GM18511 (cell line): ENCODE results near the gene SLBP.
"Not testable (repeated sequence)": the region's sequence is repeated elsewhere in the genome, so short reads cannot be mapped to it uniquely, and the experiment has no call there.

Source experiments
- ATAC-seq: cut with Tn5 transposase; IDR thresholded peaks from one replicate; pipeline ENCODE4 v1.9.1; 2021; ENCODE audit warnings: mild to moderate bottlenecking, moderate library complexity; ENCODE audit not compliant: unreplicated experiment

SLBP gene

DNA sequence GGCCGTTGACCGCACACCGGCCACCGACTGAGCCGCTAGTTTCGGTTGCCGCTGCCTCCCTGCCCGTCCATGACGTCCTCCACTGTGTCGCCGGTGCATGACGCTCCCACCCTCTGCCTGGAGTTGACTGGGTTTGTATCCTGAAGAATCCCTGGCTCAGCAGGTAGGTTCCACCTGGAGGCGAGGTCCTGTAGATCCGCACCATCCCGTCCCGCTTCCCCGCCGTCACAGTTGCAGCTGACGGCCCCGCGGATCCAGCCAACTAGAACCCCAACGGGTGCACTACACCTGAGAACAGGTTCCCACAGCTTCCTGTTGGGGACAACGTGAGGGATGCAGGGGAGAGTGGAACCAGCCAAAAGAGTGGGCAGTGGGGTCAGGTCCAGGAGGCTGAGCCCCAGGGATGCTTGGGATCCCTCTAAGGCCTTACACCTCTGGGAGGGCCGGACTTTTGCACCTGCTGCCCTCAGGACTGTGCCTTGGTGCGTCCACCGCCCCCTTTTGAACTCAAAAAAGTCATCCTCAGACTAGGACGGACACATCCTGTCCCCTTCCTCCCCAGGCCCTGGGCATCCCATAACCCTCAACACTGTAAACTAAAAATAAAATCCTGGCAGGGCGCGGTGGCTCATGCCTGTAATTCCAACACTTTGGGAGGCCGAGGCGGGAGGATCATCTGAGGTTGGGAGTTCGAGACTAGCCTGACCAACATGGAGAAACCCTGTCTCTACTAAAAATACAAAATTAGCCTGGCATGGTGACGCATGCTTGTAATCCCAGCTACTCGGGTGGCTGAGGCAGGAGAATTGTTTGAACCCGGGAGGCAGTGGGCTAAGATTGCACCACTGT lies 1.1 kb upstream of the SLBP start:
- ATAC-seq = peak; percentile 20

DNA sequence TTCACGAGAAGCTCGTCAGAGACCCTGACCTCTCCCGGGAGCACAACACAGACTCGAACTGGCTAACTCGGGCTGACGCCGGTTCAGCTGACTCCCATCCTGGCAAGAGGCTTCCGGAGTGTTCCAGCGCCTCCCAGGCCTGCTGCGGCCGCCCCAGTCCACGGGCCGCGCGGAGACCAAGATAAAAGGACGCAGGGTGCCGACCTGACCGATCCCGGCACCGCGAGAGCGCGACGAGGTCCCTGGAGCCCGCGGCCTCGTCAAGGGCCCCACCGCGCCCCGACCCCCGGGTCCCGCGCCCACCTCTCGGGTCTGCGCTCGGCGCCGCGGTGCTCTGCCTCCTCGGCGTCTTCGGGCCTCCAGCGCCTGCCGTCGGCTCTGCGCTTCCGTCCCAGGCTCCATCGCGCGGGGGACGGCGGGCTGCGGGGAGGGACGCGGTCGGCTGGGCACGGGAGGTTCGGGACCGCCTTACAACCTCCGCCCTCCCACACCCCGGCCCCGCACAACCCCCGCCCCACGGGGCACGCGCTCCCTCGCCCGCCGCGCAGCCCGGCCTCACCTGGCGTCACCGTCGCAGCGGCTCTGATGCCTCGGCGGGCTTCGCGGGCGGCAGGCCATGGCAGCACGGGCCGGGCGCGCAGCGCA lies 426 bp downstream of the SLBP start:
- peak; percentile 3 for ATAC-seq

DNA sequence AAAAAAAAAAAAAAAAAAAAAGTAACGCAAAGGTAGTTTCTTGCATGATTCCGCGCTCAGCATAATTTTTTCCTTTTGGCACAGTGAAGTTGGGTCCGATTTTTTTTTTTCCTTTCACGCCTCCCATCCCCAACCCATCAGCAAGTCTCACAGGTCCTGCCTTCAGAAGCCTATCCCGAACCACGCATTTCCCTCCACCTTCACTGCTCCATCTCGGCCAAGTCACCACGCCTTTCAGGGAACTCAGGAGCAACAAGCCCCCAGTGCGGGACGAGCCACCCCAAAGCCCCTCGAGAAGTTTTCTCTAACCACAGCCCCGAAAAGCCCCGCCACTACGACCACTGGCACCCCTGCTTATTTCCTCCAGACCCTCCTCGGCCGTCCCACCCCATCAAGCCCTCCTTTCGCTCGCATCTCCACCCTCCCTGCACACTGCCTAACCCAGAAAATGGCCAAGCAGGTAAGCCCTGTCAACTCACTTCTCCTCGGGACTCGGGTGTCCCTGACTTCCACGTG lies 1.0 kb downstream of the SLBP start:
- ATAC-seq = no peak

DNA sequence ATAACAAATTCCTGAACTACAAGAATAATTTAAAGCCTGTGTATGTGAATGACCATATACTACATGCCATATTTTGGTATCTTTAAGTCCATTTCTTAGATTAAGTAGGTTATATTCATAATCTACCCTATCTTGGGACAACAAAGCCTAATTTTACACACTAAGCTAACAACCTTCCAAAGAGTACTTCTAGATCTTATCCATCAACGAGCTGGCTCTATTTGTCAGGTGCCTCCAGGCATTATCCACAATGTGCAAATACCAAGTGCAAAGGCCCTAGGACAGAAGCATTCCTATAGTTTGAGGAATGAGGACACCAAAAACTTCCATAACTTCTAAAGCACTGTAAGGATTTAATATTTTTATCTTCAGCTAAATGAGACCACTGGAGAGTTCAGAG lies 3.5 kb downstream of the SLBP start:
- no peak for ATAC-seq

DNA sequence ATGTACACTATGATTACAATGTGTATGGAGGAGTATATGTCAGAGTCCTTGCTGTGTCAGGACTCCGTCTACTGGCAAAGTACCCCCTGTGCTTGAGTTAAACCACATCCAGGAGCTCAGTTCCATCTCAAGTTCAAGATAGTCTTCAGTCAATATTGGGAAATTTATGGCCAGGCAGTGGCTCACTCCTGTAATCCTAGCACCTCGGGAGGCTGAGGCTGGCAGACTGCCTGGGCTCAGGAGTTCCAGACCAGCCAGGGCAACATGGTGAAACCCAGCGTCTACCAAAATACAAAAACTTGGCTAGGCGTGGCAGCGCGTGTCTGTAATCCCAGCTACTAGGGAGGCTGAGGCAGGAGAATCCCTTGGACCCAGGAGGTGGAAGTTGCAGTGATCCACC lies 5.8 kb downstream of the SLBP start:
- no peak for ATAC-seq

DNA sequence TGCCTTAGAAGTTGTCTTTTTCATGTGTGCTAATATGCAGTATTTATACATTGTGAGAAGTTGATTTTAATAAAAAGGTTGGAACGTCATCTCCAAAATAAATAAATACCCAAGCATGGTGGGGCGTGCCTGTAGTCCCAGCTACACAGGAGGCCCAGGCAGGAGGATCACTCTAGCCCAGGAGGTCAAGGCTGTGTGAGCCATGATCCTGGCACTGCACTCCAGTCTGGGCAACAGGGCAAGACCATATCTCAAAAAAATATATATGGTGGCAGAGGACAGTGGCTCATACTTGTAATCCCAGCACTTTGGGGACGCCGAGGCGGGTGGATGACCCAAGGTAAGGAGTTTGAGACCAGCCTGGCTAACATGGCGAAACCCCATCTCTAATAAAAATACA lies 6.4 kb downstream of the SLBP start:
- no peak for ATAC-seq

DNA sequence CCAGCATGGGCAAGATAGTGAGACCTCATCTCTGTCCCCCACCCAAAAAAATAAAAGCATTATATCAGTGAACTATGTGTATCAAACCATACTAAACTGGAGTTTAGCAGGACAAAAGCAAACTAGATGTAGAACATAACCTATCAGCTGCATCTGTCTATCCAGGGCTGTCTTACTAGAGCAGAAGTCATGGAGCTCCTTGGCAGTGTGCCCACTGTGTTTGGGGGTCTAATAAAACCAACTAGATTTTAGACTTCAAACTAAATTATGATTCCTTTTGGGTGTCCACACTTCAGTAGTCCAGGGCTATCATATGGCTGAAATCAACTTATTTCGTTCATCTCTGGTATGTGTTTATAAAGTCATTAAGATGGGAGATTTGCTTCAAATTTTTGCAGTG lies 8.3 kb downstream of the SLBP start:
- ATAC-seq = no peak

DNA sequence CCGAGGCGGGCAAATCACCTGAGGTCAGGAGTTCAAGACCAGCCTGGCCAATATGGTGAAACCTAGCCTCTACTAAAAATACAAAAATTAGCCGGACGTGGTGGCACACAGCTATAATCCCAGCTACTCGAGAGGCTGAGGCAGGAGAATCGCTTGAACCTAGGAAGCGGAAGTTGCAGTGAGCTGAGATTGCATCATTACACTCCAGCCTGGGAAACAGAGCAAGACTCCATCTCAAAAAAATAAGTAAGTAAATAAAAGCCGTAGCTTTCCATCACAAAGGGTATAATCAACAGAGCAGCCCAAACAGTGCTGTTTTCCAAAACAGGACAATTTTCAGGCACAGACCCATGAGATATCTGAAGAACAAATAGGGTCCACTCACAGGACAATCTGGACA lies 10.4 kb downstream of the SLBP start:
- not testable (repeated sequence) for ATAC-seq

DNA sequence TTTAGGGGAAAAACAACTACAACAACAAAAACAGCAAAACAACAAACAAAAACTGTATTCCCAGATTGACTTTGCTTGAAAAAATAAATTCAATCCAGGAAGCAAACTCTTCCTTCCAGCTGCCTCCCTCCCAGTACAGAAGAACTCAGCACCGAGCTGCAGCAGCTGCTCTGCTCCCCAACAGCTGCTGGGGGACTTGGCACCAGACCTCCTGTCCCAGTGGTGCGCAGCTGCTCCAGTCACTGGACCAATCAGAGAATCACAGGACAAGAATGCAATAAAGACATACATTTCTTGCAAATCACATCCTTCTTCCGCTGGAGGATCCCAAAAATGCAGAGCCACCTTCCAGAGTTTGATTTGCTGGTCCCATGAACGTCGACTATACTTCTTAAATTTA lies 16.2 kb downstream of the SLBP start:
- ATAC-seq = no peak

DNA sequence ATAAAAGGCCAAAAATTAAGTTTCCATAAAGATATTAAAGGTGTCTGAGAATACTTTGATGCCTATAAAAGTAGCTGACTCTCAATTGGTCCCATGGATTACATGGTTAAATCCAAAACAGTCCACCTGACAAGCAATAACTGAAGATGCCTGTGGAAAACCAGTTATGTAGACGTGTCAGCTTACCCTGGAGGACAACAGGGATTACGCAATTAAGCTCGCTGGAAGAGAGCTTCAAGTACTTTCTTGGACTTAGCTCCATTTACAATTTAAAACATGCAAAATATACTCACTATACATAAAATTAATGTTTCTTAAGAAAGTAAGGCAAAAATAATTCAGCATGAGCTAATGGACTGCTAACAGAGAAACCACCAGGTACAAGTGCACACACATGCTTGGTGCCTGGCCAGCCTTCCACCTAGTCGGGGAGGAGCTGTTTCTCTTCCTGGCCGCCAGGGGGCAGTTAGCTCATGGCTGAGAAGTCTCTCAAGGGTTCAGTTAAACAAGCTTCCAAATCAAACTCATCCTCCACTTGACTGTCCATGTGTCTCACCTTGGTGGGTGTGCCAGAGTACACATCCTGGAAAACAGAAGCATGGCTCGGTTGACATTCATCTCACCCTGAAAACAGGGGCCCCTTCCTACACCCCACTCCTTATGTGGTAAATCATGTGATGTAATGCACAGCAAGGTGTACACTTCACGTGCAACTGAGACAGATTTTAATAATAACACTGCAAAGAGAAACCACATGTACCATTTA lies 18.8 kb downstream of the SLBP start:
- ATAC-seq = peak; percentile 69

DNA sequence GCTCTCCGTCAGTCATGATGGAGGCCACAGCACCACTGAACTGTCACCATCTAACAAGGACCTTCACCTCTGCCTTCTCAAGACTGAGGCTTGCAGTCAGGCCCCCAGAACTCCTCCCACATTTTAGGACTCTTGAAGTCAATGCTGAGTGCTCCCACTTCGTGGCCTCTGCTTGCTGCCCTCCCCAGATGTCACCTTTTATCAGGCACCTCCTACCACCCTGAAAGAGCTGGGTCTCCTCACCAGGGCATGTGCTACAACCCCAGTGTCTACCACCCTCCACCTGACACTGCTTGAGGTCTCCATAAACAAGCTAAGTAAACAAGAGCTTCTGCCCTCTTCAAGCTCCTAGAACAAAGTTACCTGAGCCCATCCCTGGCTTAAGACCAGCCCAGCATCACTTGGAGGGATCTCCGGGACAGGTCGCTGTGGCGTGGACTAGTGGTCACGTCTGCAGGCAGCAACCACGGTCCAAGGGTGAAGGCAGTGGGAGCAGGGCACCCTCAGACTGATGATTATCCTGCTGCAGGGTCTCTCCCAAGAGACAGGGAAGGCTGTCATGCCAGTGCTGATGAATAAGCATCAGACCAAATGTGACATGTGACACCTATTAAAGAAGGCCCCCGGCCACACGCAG lies 20.3 kb downstream of the SLBP start:
- ATAC-seq = no peak

DNA sequence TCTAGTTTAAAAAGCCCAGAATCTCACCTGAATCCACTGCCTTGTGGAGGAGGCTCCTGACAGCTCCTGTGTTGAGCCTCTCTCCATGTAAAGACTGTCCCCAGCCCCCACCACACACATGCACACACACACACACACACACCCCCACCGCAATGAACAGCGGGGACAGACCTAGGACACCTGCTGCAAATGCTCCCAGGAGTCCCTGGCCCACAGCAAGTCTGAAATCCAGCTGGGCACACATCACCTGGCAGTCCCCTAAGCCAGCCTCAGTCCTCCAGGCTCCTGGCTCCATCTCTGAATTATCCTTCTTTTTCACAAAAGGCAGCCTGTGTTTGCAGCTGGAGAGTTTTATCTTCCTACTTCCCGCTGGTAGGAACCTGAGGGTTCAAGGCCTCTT lies 21.4 kb downstream of the SLBP start:
- ATAC-seq = no peak

DNA sequence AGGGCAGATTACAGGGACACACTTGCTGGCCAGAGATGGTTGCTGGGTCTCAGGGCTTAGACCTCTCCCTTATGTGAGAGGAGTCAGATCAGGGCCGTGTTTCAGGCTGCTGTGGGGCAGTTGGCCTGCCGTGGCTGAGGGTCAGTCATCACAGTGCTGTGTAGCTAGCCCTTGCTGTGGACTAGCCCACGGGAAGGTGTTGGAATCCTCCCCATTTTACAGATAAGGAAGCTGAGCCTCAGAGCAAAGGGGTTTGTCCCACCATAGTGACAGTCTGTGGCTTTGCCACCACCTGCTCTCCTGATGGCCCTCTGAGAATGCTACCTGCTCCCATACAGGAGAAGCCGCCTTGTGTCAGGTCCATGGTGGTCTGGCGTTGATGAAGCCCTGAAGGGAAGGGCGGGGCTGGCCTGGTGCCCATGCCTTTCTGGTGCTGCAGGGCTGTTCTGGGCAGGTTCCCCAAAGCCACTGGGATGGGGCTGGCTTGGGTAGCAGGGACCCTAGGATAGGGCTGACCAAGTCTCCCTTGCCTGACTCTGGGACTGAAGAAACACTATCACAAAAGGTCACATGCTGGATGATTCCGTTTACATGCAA lies 25.6 kb downstream of the SLBP start:
- ATAC-seq = no peak

DNA sequence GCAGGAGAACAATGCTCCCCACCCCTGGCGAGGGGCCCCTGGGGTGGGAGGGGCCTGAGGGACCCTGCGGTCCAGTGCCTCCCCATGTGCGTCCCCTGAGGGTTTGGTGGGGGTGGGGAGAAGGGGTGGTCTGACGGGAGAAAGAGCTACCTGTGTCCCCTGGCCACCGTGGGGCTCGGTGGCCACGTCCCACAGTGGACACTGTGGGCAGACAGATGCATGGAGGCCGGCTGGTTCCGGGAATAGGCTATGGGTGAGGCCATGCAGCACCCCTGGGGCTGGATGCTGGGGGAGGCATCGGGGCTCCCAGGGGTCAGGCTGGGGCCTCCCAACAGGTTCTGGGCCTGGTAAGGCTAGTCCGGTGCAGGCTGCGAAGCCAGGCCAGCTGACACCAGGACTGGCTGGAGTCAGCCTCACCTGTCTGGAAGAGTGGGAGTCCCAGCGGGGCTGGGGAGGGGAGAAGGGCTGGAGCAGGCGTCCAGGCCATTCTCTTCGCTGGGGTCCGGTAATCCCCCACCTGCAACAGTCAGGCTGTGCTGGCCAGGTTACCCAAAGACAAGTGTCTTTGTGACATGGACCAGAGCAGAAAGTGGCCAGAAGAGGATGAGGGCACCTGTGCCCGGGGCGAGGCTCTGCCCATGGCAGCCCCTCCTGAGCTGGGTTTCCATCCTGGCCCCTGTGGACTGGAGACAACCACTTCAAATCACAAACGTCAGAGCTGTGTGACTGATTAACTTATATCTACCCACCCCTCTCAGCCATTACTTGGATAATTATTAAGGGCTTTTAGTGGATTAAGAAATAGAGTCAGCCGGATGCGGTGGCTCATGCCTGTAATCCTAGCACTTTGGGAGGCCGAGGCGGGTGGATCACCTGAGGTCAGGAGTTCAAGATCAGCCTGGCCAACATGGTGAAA lies 26.6 kb downstream of the SLBP start:
- no peak for ATAC-seq

DNA sequence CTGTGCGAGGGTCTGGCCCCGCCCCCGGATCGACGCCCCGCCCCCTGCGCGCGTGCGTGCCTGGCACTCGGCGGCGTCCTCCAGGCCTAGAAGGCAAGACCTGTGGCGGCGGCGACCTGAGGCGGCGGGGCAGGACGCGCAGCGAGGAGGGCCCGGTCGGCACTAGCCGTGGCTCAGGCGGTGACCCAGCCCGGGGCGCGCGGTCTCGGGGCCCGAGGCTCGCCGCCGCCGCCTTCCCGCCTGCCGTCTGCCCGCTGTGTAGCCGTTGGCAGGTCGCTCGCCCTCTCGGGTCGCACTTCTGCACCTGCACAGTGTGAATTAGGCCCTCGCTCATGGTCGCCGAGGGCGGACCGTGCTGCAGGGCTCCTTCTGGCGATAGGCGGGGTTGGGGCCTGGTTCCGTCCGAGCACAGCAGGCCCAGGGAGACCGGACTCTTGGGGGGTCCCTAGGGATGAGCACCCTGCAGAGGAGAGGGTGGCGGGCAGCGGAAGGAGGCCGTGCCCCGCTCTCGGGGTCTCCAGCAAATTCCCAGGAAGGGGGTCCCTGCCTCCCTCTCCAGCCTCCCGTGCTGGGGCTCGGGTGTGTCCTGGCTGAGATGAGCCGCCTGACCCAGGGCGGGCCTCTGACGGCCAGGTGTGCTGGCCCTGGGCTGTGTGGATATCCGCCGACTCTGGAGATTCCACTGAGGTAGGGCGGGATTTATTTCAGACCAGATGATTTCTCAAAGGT lies 27.4 kb downstream of the SLBP start:
- no peak for ATAC-seq

DNA sequence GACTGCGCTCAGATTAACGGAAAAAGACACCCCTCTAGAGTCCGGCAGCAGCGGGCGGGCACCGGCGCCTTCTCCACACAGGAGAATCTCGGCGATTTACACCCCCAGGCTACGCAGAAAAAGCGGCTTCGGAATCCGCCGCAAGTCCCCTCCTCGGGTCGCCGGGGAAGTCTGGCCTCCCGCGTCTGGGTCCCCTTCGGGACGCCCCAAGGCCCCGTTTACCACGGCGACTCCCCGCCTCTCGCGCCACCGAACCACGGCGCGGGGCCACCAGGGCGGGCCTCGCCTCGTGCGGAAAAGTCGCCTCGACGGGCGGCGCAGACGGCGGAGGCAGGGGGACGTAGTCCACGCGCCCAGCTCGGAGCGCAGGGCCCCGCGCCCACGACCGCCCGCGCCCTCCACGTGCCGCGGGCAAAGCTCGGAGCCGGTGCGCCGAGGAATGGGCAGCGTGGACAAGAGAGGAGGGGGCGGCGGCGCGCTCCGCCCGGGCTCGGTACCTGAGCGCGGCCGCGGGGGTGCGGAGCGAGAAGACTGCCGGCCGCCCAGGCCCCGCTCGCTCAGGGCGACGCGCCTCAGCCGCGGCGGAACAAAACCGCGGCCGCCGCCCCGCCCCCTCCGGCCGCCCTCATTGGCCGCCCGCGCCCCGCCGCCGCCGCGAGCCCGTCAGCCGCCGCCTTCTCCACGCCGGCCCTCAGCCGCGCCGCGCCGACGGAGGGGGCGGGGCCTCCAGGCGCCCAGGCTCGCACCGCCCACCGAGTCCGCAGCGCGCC lies 28.2 kb downstream of the SLBP start, which contains the start of gene FAM53A:
Gene FAM53A, minus strand, starts transcription at position 578 of the 770 bp plus-strand sequence. CDS start 15,572 bp downstream, outside the sequence.
- peak; percentile 93 for ATAC-seq

DNA sequence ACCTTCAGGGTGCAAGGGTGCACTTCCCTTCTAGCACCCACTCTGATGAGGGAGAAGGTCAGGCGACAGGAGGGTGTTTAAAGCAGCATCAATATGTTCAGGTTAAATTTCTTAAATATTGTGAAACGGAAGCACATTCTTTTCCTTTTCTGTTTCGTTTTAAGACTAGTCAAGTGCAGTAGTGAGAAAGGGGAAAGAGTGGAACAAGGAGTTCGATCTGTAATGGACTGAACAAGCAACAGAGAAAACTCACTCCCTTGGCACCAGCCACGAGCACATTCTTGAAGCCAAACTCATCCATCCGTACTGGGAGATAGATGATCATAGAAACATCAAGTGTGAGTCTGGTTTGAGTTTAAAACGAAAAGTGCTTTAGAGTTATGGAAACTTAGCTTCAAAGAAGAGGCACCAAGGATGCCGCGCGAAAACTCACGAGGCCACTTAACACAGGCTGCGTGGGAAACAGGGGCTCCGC lies 28.8 kb downstream of the SLBP start:
- ATAC-seq = no peak

DNA sequence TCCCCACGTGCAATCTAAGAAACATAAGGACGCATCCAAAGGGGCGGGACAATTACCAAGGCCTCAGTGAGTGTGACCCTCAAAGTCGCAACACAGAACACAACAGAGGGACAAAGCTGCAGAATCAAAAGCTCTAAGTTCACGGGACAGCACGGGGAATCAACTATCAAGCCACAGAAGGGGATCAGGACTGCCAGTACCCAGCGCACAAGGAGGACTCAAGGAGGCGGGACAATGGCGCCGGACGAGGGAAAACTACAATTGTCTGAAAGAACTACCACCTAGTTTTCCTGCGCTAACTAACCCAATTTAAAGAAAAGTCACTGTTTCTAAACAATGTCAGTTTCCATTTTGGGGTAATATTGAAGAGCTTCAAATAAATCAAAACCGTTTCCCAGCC lies 29.3 kb downstream of the SLBP start:
- no peak for ATAC-seq
